IPS DF 6.9 (cell line): Measurements from ENCODE around the gene TCF4.

Experiments
- DNase-seq: peaks from one replicate; pipeline ENCODE4 v3.0.0-alpha.2; 2013; ENCODE audit warnings: low read depth, low spot score
- H3K27ac ChIP-seq: one replicate; pipeline ENCODE4 v1.5.1; 2013; ENCODE audit warnings: low read length, control low read depth
- H3K27me3 ChIP-seq: 2 replicates; pipeline ENCODE4 v1.6.1; 2013; ENCODE audit warnings: mild to moderate bottlenecking, low read length; ENCODE audit not compliant: control insufficient read depth, insufficient read depth
- H3K36me3 ChIP-seq: 2 replicates; pipeline ENCODE4 v1.6.1; 2013; ENCODE audit warnings: low read length; ENCODE audit not compliant: control insufficient read depth, insufficient read depth
- H3K4me1 ChIP-seq: 2 replicates; pipeline ENCODE4 v1.6.1; 2013; ENCODE audit warnings: low read length; ENCODE audit not compliant: control insufficient read depth, insufficient read depth
- H3K4me3 ChIP-seq: 2 replicates; pipeline ENCODE4 v1.5.1; 2013; ENCODE audit warnings: mild to moderate bottlenecking, low read length
- H3K9me3 ChIP-seq: 2 replicates; pipeline ENCODE4 v1.6.1; 2013; ENCODE audit warnings: low read length, inconsistent platforms; ENCODE audit not compliant: control insufficient read depth, insufficient read depth
- WGBS: extraction: QIAGEN DNeasy Blood & Tissue Kit; methylation state at CpG from one replicate; pipeline ENCODE4 v1.1.7; 2013; ENCODE audit warnings: mixed read lengths, missing lambda C conversion rate; ENCODE audit not compliant: insufficient read length, insufficient coverage; 5-methylcytosine and 5-hydroxymethylcytosine counted together

TCF4 gene

GRCh38 chr18:55244546-55244945, 343.4 kb downstream of the TCF4 start:
- 0 out of 2 replicates have a peak, but pooled peaks cover 3% of the 10 kb centered on the region for H3K36me3 ChIP-seq
- H3K4me3 ChIP-seq, result no peak overlapping the region
- DNase-seq, result no peak
- WGBS, result no CpG with 5 or more reads among the region's 5 CpGs
- no peaks in the 10 kb centered on the region for H3K27me3 ChIP-seq
- H3K9me3 ChIP-seq, result no peaks in the 10 kb centered on the region
- H3K4me1 ChIP-seq, result no peaks in the 10 kb centered on the region
- H3K27ac ChIP-seq, result no peak overlapping the region

- DNase-seq, result no peak
- Histone ChIP-seq H3K36me3 (0 out of 2 replicates have a peak, but pooled peaks cover 3% of the 10 kb centered on the region), H3K4me3 (no peak overlapping the region), H3K27ac (no peak overlapping the region), H3K9me3 (no peaks in the 10 kb centered on the region), H3K4me1 (no peaks in the 10 kb centered on the region), H3K27me3 (no peaks in the 10 kb centered on the region)
- WGBS, result no CpG with 5 or more reads among the region's 6 CpGs
Measured at GRCh38 chr18:55243857-55244256, 344.1 kb downstream of the TCF4 start.

- no peak for DNase-seq
- no peaks in the 10 kb centered on the region for H3K9me3 ChIP-seq
- WGBS, result no CpG with 5 or more reads among the region's 2 CpGs
- H3K4me3 ChIP-seq, result no peak overlapping the region
- 0 out of 2 replicates have a peak, but pooled peaks cover 3% of the 10 kb centered on the region for H3K36me3 ChIP-seq
- no peaks in the 10 kb centered on the region for H3K27me3 ChIP-seq
- no peaks in the 10 kb centered on the region for H3K4me1 ChIP-seq
- no peak overlapping the region for H3K27ac ChIP-seq
Measured at GRCh38 chr18:55243255-55243654, 344.7 kb downstream of the TCF4 start.

GRCh38 chr18:55240978-55241377, 347.0 kb downstream of the TCF4 start:
- Histone ChIP-seq H3K27me3 (no peaks in the 10 kb centered on the region), H3K9me3 (no peaks in the 10 kb centered on the region), H3K36me3 (no peaks in the 10 kb centered on the region), H3K4me1 (no peaks in the 10 kb centered on the region), H3K4me3 (no peak overlapping the region), H3K27ac (no peak overlapping the region)
- no CpG with 5 or more reads among the region's 5 CpGs for WGBS
- DNase-seq, result no peak

GRCh38 chr18:55239740-55240139, 348.3 kb downstream of the TCF4 start:
- Histone ChIP-seq H3K27ac (no peak overlapping the region), H3K4me3 (no peak overlapping the region), H3K36me3 (no peaks in the 10 kb centered on the region), H3K27me3 (no peaks in the 10 kb centered on the region), H3K4me1 (no peaks in the 10 kb centered on the region), H3K9me3 (no peaks in the 10 kb centered on the region)
- no peak for DNase-seq

- DNase-seq, result no peak
- no CpG with 5 or more reads among the region's 3 CpGs for WGBS
- Histone ChIP-seq H3K4me3 (no peak overlapping the region), H3K36me3 (no peaks in the 10 kb centered on the region), H3K4me1 (no peaks in the 10 kb centered on the region), H3K27ac (no peak overlapping the region), H3K9me3 (no peaks in the 10 kb centered on the region), H3K27me3 (no peaks in the 10 kb centered on the region)
Measured at GRCh38 chr18:55237660-55238059, 350.3 kb downstream of the TCF4 start.

- no peaks in the 10 kb centered on the region for H3K4me1 ChIP-seq
- WGBS, result no CpG with 5 or more reads among the region's 6 CpGs
- DNase-seq, result no peak
- H3K9me3 ChIP-seq, result no peaks in the 10 kb centered on the region
- H3K4me3 ChIP-seq, result no peak overlapping the region
- no peaks in the 10 kb centered on the region; the same call in 1 of the 2 replicates for H3K36me3 ChIP-seq
- H3K27me3 ChIP-seq, result no peaks in the 10 kb centered on the region
- H3K27ac ChIP-seq, result no peak overlapping the region
Measured at GRCh38 chr18:55236150-55236931, 351.7 kb downstream of the TCF4 start.

- H3K9me3 ChIP-seq, result no peaks in the 10 kb centered on the region
- no peaks in the 10 kb centered on the region for H3K27me3 ChIP-seq
- H3K36me3 ChIP-seq, result no peaks in the 10 kb centered on the region; the same call in 1 of the 2 replicates
- no peak for DNase-seq
- no peak overlapping the region for H3K27ac ChIP-seq
- no peak overlapping the region for H3K4me3 ChIP-seq
- no CpG with 5 or more reads among the region's 3 CpGs for WGBS
- H3K4me1 ChIP-seq, result no peaks in the 10 kb centered on the region
Measured at GRCh38 chr18:55235094-55235461, 352.9 kb downstream of the TCF4 start.

- no peak overlapping the region for H3K4me3 ChIP-seq
- no CpG with 5 or more reads among the region's 21 CpGs for WGBS
Measured at GRCh38 chr18:55234366-55235093, 353.5 kb downstream of the TCF4 start.

GRCh38 chr18:55233857-55234256, 354.1 kb downstream of the TCF4 start:
- H3K27me3 ChIP-seq, result no peaks in the 10 kb centered on the region
- H3K4me3 ChIP-seq, result no peak overlapping the region
- no peak overlapping the region for H3K27ac ChIP-seq
- no peaks in the 10 kb centered on the region; the same call in 1 of the 2 replicates for H3K36me3 ChIP-seq
- H3K9me3 ChIP-seq, result no peaks in the 10 kb centered on the region
- no CpG with 5 or more reads among the region's 5 CpGs for WGBS
- DNase-seq, result no peak
- H3K4me1 ChIP-seq, result no peaks in the 10 kb centered on the region

More at GRCh38 chr18:55234366-55235093, 353.5 kb downstream of the TCF4 start:
- no peak overlapping the region for H3K27ac ChIP-seq
- H3K27me3 ChIP-seq, result no peaks in the 10 kb centered on the region
- no peaks in the 10 kb centered on the region for H3K4me1 ChIP-seq
- peak; percentile 60 for DNase-seq
- no peaks in the 10 kb centered on the region; the same call in 1 of the 2 replicates for H3K36me3 ChIP-seq
- H3K9me3 ChIP-seq, result no peaks in the 10 kb centered on the region
